22Rv1 (cell line): ENCODE results near the gene OTUB2.

Source experiments
- H3K27ac ChIP-seq: fragments of 450-650 bp; 2 replicates; pipeline ENCODE4 v1.5.1; 2017
- ZFX ChIP-seq: fragments of 450-650 bp; IDR thresholded peaks from 2 replicates; pipeline ENCODE4 v1.6.1; 2017; ENCODE audit warnings: antibody characterized with exemption, borderline replicate concordance
- TF ChIP-seq, protein P1 (sequence below): fragments of 450-650 bp; IDR thresholded peaks from 2 replicates; pipeline ENCODE4 v1.5.1; 2017; ENCODE audit warnings: mild to moderate bottlenecking

Gene OTUB2

DNA sequence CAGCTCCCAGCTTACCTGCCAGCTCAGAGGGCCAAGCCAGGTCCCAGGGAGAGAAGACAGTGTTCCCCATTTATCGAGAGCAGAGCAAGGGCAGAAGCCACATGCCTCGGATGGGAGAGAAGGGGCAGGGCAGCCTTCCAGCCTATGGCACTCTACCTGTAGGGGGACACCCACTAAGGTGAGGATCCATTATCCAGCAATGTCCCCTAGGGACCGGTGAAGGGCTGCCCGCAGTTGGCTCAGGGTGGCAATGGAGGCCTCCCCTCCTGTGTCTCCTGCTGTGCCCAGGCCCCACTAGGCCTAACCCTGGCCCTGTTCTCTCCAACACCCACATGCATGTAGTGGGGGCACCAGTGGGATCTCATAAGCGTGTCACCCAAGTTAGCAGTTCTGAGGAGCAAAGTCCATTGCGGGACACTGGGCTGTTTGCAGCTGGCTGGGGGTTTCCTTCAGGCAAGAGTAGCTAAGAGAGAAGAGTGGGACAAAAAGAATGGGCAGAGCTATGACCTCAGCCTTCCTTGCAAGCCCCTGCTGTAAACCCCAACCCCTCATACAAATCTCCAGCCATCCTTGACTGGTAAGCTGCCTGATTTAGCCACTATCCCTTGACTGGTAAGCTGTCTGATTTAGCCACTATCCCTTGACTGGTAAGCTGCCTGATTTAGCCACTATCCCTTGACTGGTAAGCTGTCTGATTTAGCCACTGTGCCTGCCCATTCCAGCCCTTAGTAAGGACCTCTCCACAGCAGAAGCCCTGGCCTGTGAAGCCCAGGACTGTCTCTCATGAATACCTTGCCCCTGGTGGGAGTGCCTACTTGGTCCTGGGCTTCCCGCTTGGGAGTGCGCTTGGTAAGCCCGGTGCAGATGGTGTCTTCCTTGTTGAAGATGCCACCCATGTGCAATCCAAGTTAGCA lies 44.6 kb upstream of the OTUB2 start:
- TF ChIP-seq, protein P1, sequence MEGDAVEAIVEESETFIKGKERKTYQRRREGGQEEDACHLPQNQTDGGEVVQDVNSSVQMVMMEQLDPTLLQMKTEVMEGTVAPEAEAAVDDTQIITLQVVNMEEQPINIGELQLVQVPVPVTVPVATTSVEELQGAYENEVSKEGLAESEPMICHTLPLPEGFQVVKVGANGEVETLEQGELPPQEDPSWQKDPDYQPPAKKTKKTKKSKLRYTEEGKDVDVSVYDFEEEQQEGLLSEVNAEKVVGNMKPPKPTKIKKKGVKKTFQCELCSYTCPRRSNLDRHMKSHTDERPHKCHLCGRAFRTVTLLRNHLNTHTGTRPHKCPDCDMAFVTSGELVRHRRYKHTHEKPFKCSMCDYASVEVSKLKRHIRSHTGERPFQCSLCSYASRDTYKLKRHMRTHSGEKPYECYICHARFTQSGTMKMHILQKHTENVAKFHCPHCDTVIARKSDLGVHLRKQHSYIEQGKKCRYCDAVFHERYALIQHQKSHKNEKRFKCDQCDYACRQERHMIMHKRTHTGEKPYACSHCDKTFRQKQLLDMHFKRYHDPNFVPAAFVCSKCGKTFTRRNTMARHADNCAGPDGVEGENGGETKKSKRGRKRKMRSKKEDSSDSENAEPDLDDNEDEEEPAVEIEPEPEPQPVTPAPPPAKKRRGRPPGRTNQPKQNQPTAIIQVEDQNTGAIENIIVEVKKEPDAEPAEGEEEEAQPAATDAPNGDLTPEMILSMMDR, result no peak
- no peak for TF ChIP-seq ZFX
- no peak overlapping the region for H3K27ac ChIP-seq

DNA sequence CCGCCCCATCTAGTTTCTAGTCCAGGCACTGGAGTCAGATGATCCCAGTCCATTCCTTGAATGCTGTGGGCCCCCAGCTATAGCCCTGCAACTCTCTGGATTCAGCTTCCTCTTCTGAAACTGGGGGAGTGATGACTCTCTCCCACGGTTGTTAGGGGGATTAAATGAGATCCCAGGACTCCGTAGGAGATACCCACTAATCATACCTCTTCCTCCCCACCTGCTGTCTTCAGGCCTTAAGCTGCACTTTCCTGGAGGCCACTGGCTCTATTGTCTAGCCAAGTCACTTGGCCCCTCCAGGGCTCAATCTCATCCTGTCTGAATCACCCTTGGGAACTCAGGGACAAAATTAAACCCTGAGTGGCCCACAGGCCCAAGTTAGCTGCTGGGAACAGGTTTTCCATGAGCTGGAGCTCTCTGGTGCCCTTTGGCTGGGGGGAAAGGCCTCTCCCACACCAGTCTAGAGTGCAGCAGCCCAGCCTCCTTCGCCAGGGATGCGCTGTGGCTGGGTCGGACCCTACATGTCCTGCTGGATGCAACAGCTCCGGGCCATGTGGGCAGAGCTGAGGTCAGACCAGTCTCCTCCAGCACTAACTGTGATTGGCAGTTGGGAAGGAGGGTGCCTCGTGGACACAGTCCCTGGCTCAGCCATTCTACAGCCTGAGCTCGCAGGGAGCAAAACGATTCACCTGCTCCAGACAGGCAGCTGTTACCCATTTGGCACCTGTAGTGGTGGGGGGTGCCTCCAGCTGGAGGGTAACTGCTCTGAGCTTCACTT lies 43.7 kb upstream of the OTUB2 start:
- no peak overlapping the region for H3K27ac ChIP-seq
- TF ChIP-seq, protein P1, result no peak
- no peak for TF ChIP-seq ZFX

DNA sequence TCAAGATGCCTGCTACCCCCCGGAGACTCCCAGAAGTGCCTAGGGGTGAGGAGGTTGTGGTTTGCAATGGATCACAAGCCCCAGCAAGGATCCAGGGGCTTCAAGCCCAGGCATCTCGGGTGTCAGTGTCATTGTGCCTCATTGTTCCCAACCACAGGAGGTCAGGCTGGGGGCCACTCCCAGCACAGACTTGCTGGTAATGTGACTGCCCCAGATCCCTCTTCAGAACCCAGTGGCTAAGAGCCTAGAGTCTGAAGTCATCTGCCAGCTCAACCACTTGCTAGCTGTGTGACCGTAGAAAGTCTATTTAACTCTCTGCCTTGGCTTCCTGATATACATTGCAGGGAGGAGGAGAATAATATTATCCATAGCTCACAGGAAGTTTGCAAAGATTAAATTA lies 42.1 kb upstream of the OTUB2 start:
- no peak for TF ChIP-seq ZFX
- TF ChIP-seq, protein P1, result no peak
- H3K27ac ChIP-seq, result no peak overlapping the region

DNA sequence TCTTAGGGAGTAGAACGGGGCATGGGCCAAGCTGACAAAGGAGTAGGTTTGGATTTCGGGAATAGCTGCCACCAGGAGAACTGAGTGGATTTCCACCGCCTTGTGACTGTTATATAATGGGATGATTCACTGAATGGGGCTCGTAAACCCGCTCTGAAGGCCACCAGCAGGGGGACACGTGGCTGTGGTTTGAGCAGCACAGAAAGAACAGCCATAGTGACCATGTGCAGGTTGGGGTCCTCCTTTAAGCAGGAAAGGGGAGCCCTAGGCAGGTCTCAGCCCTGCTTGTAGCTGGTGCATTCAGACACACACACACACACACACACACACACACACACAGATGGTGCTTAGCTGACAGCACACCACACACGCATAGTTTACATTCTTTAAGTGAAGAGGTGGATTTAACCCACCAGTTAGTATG lies 41.1 kb upstream of the OTUB2 start:
- H3K27ac ChIP-seq, result no peak overlapping the region
- TF ChIP-seq, protein P1, result peak; percentile 22; the same call in 1 of the 2 replicates
- no peak for TF ChIP-seq ZFX

DNA sequence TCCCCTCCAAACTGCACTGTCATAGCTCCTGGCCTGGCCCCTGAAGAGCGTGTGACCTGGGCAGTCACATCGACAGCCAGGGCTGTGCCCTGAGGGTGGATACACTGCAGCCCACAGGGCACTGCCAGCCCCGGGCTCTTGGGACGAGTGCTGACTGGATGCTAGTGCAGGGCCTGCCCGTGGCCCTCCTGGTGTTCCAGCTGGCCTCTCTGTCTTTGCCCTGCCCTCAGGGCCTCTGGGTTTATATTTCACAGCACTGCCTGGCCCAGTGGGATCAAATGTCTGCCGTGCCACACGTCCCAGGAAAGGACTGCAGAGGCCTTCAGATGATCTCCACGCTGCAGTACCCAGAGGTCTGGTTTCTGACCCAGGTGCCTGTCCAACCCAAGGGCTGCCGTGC lies 39.2 kb upstream of the OTUB2 start:
- TF ChIP-seq, protein P1, result no peak
- no peak for TF ChIP-seq ZFX

DNA sequence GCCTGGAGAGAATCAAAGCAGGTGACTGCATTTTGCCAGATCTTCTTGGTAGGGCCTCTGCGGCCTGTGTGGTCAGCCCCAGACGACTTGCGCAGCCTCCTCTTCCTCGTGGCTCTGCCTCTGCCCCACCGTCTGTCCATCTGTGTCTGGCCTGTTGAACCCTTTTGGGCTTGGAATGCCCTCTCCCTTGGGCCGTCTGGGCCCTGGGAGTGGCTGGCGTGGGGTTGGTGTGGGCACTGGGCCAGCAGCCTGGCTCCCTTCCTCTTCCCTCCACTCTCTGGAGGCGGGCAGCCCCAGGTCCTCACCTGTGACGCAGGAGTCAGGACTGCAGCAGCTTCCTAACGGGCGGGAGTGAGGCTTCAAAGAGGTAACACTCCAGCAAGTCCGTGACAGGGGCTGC lies 38.8 kb upstream of the OTUB2 start:
- no peak overlapping the region for H3K27ac ChIP-seq

More for the DNA sequence above, 39.2 kb upstream of the OTUB2 start:
- H3K27ac ChIP-seq, result no peak overlapping the region

More for the DNA sequence above, 38.8 kb upstream of the OTUB2 start:
- no peak for TF ChIP-seq ZFX
- TF ChIP-seq, protein P1, result no peak
